ENCODE data around the gene RIF1.
"Not testable (repeated sequence)": the region's sequence is repeated elsewhere in the genome, so short reads cannot be mapped to it uniquely, and the experiment has no call there.

The RIF1 gene

GRCh38 chr2:151410485-151410834, 758 bp downstream of the RIF1 start:
- ChIA-PET CTCF (no interaction called here), POLR2A (interaction anchor here (0.6 to 1.4 kb wide), 5 partner anchors 20 to 924 kb away, joined by 3 to 8 read pairs (median 4); partner anchors contain the start of genes FMNL2, NMI and RBM43)
- H3K36me3 ChIP-seq (ENCODE audit: control insufficient read depth in 2 of 2, insufficient read depth in 1 of 2, low read length in 2 of 2): peaks cover 34 to 40% of the 10 kb centered on the region in 2 experiments
- TF ChIP-seq ELK4 (IDR thresholded peaks at IDR 0.05; ENCODE audit: borderline replicate concordance, low read depth, low read length) (no peak), GLIS2 (tag by site-specific recombination; IDR thresholded peaks at IDR 0.05) (peak; percentile 74), ZEB2 (tag by site-specific recombination; IDR thresholded peaks at IDR 0.05) (0 out of 2 replicates have a peak, but pooled peaks have one; percentile 4), ZBTB20 (tag by site-specific recombination; IDR thresholded peaks at IDR 0.05) (peak; percentile 36; the same call in 1 of the 2 replicates), ZNF184 (tag by site-specific recombination; IDR thresholded peaks at IDR 0.05) (no peak), PATZ1 (tag by site-specific recombination; IDR thresholded peaks at IDR 0.05) (0 out of 2 replicates have a peak, but pooled peaks have one; percentile 23), ZNF155 (tag by site-specific recombination; IDR thresholded peaks at IDR 0.05) (no peak), YY2 (tag by site-specific recombination; IDR thresholded peaks at IDR 0.05) (no peak), ZIC2 (tag by site-specific recombination; IDR thresholded peaks at IDR 0.05) (0 out of 2 replicates have a peak, but pooled peaks have one; percentile 29)
- H3K9me3 ChIP-seq (ENCODE audit: control insufficient read depth, insufficient read depth, low read depth, low read length): no peaks in the 10 kb centered on the region
- peak overlapping the region; percentile 87 for H3K4me3 ChIP-seq (ENCODE audit: low read depth, low read length)
- H3K4me1 ChIP-seq (ENCODE audit: control insufficient read depth, insufficient read depth, low read length): no peaks in the 10 kb centered on the region
- H3K27ac ChIP-seq (ENCODE audit: extremely low read depth, low read depth, low read length): peak overlapping the region; percentile 89

GRCh38 chr2:151417650-151418049, 7.9 kb downstream of the RIF1 start:
- Histone ChIP-seq H3K4me1 (ENCODE audit: control insufficient read depth, insufficient read depth, low read length) (no peaks in the 10 kb centered on the region), H3K9me3 (ENCODE audit: control insufficient read depth, insufficient read depth, low read depth, low read length) (no peaks in the 10 kb centered on the region), H3K36me3 (ENCODE audit: control insufficient read depth in 2 of 2, insufficient read depth in 1 of 2, low read length in 2 of 2) (peaks cover 84 to 98% of the 10 kb centered on the region in 2 experiments), H3K4me3 (ENCODE audit: low read depth, low read length) (no peak overlapping the region), H3K27ac (ENCODE audit: extremely low read depth, low read depth, low read length) (no peak overlapping the region)
- ChIA-PET CTCF (interaction anchor here (0.5 to 0.9 kb wide), 2 partner anchors 608 to 893 kb away, joined by 3 read pairs; no protein-coding TSS in a partner anchor), POLR2A (no interaction called here)
- no peak for TF ChIP-seq ZXDB (tag by site-specific recombination; IDR thresholded peaks at IDR 0.05)
- peak; percentile 64; the same call in 1 of the 2 replicates for TF ChIP-seq SCRT1 (tag by site-specific recombination; IDR thresholded peaks at IDR 0.05; ENCODE audit: borderline replicate concordance)
- peak; percentile 83 for TF ChIP-seq SCRT2 (tag by site-specific recombination; IDR thresholded peaks at IDR 0.05)

GRCh38 chr2:151421681-151422080, 12.0 kb downstream of the RIF1 start:
- CTCF ChIA-PET: interaction anchor here (0.6 to 1.6 kb wide), 4 partner anchors 15 to 604 kb away, joined by 3 to 10 read pairs (median 3); no protein-coding TSS in a partner anchor
- H3K9me3 ChIP-seq (ENCODE audit: control insufficient read depth, insufficient read depth, low read depth, low read length); POLR2A ChIA-PET; H3K4me3 ChIP-seq (ENCODE audit: low read depth, low read length); H3K4me1 ChIP-seq (ENCODE audit: control insufficient read depth, insufficient read depth, low read length); H3K27ac ChIP-seq (ENCODE audit: extremely low read depth, low read depth, low read length): not testable (repeated sequence)
- peaks cover 81 to 99% of the 10 kb centered on the region in 2 experiments for H3K36me3 ChIP-seq (ENCODE audit: control insufficient read depth in 2 of 2, insufficient read depth in 1 of 2, low read length in 2 of 2)

GRCh38 chr2:151422917-151423439, 13.3 kb downstream of the RIF1 start:
- Histone ChIP-seq H3K4me3 (ENCODE audit: low read depth, low read length) (no peak overlapping the region), H3K4me1 (ENCODE audit: control insufficient read depth, insufficient read depth, low read length) (no peaks in the 10 kb centered on the region), H3K36me3 (ENCODE audit: control insufficient read depth in 2 of 2, insufficient read depth in 1 of 2, low read length in 2 of 2) (peaks cover 89 to 97% of the 10 kb centered on the region in 2 experiments), H3K9me3 (ENCODE audit: control insufficient read depth, insufficient read depth, low read depth, low read length) (no peaks in the 10 kb centered on the region), H3K27ac (ENCODE audit: extremely low read depth, low read depth, low read length) (no peak overlapping the region)
- ChIA-PET CTCF (interaction anchor here (0.7 kb wide), 1 partner anchor 1775 kb away, joined by 4 read pairs; no protein-coding TSS in a partner anchor), POLR2A (no interaction called here)
- TF ChIP-seq ZNF394 (tag by site-specific recombination; IDR thresholded peaks at IDR 0.05; ENCODE audit: borderline replicate concordance) (no peak), PRDM1 (tag by site-specific recombination; IDR thresholded peaks at IDR 0.05) (peak; percentile 47; the same call in 1 of the 2 replicates)

All from HEK293 (cell line).